Neural cell (in vitro differentiated cells): ENCODE measurements around the gene C1QTNF9. TPM values are rescaled to one million over a fixed set of nuclear protein-coding genes. Genes with fewer than 3 reads are reported as not detected.

ENCODE experiments used
- H2AFZ ChIP-seq: fragments of 200-600, 300-800 bp; sonication (generic), shearing (Covaris generic); 2 replicates; pipeline ENCODE4 v1.6.0; 2014; ENCODE audit warnings: low read depth, mild to moderate bottlenecking, antibody characterized with exemption, low read length, moderate library complexity
- H3F3A ChIP-seq: fragments of 200-600 bp; shearing (Covaris generic); 2 replicates; pipeline ENCODE4 v1.6.1; 2016; ENCODE audit warnings: mild to moderate bottlenecking, moderate library complexity, mixed read lengths, antibody characterized with exemption, low read length; ENCODE audit not compliant: insufficient read depth, poor library complexity, severe bottlenecking
- H3K27ac ChIP-seq: fragments of 200-600, 300-800 bp; sonication (generic), shearing (Covaris generic); 2 replicates; pipeline ENCODE4 v1.5.1; 2014; ENCODE audit warnings: mild to moderate bottlenecking, low read length, moderate library complexity
- H3K27me3 ChIP-seq: fragments of 300-800, 200-600 bp; sonication (generic), shearing (Covaris generic); 2 replicates; pipeline ENCODE4 v1.6.0; 2014; ENCODE audit warnings: mild to moderate bottlenecking, low read depth, low read length, moderate library complexity; ENCODE audit not compliant: insufficient read depth
- H3K36me3 ChIP-seq: fragments of 300-800, 200-600 bp; sonication (generic), shearing (Covaris generic); 2 replicates; pipeline ENCODE4 v1.5.1; 2014; ENCODE audit warnings: mild to moderate bottlenecking, antibody characterized with exemption, low read length, moderate library complexity; ENCODE audit not compliant: insufficient read depth
- H3K4me2 ChIP-seq: fragments of 300-800, 200-600 bp; sonication (generic), shearing (Covaris generic); 2 replicates; pipeline ENCODE4 v1.6.0; 2014; ENCODE audit warnings: mild to moderate bottlenecking, low read length
- H3K4me3 ChIP-seq: fragments of 300-800, 200-600 bp; sonication (generic), shearing (Covaris generic); 2 replicates; pipeline ENCODE4 v1.5.1; 2014; ENCODE audit warnings: mild to moderate bottlenecking, low read length, moderate library complexity
- H3K79me2 ChIP-seq: fragments of 200-600 bp; shearing (Covaris generic); replicated peaks from 2 replicates; pipeline ENCODE4 v1.6.0; 2014; ENCODE audit warnings: mild to moderate bottlenecking, low read length, moderate library complexity; ENCODE audit not compliant: insufficient read depth
- H3K9ac ChIP-seq: fragments of 300-800, 200-600 bp; sonication (generic), shearing (Covaris generic); 2 replicates; pipeline ENCODE4 v1.6.1; 2016; ENCODE audit warnings: mild to moderate bottlenecking, low read length, mixed read lengths
- H3K9me2 ChIP-seq: fragments of 200-600 bp; shearing (Covaris generic); 2 replicates; pipeline ENCODE4 v1.6.1; 2016; ENCODE audit warnings: mild to moderate bottlenecking, low read length, mixed read lengths; ENCODE audit not compliant: insufficient read depth
- H3K9me3 ChIP-seq: fragments of 200-600, 300-800 bp; sonication (generic), shearing (Covaris generic); 2 replicates; pipeline ENCODE4 v1.6.1; 2016; ENCODE audit warnings: mild to moderate bottlenecking, mixed run types, low read length, moderate library complexity, mixed read lengths
- H4K20me1 ChIP-seq: fragments of 200-600 bp; shearing (Covaris generic); 2 replicates; pipeline ENCODE4 v1.6.1; 2016; ENCODE audit warnings: mild to moderate bottlenecking, mixed run types; ENCODE audit not compliant: insufficient read depth
- EP300 ChIP-seq: fragments of 450-650 bp; conservative IDR thresholded peaks from 2 replicates; pipeline ENCODE4 v1.6.1; 2014; ENCODE audit warnings: antibody characterized with exemption, mild to moderate bottlenecking, moderate library complexity; ENCODE audit not compliant: poor library complexity, severe bottlenecking
- EZH2 ChIP-seq: fragments of 200-600, 300-800 bp; shearing (Covaris generic), sonication (generic); IDR thresholded peaks from 2 replicates; pipeline ENCODE4 v1.6.1; 2014; ENCODE audit warnings: antibody characterized with exemption, low read length, borderline replicate concordance, mild to moderate bottlenecking; ENCODE audit not compliant: insufficient read depth, poor library complexity, severe bottlenecking
- MXI1 ChIP-seq: fragments of 450-650 bp; conservative IDR thresholded peaks from 2 replicates; pipeline ENCODE4 v1.6.1; 2014; ENCODE audit warnings: antibody characterized with exemption, mild to moderate bottlenecking; ENCODE audit not compliant: poor library complexity, severe bottlenecking
- POLR2AphosphoS5 ChIP-seq: IDR thresholded peaks from 2 replicates; pipeline ENCODE4 v1.6.1; 2012
- RAD21 ChIP-seq: fragments of 450-650 bp; conservative IDR thresholded peaks from 2 replicates; pipeline ENCODE4 v1.6.1; 2014; ENCODE audit warnings: antibody characterized with exemption, mild to moderate bottlenecking, moderate library complexity
- SMC3 ChIP-seq: fragments of 450-650 bp; conservative IDR thresholded peaks from 2 replicates; pipeline ENCODE4 v1.6.1; 2014; ENCODE audit warnings: antibody characterized with exemption, mild to moderate bottlenecking, moderate library complexity; ENCODE audit not compliant: poor library complexity
- TAF1 ChIP-seq: IDR thresholded peaks from 2 replicates; pipeline ENCODE4 v1.6.1; 2012; ENCODE audit warnings: low read depth
- polyA plus RNA-seq: library from polyadenylated mRNA; depleted of rRNA; stranded (reverse); fragments of >200 nt; gene quantifications from 2 replicates; pipeline ENCODE4 v1.2.3, GENCODE V29; 2014
- TF ChIP-seq, protein P1 (sequence below): fragments of 450-650 bp; IDR thresholded peaks from 2 replicates; pipeline ENCODE4 v1.5.1; 2014; ENCODE audit warnings: antibody characterized with exemption, mild to moderate bottlenecking, moderate library complexity; ENCODE audit not compliant: poor library complexity, severe bottlenecking
- TF ChIP-seq, protein P2 (sequence below): IDR thresholded peaks from 2 replicates; pipeline ENCODE4 v1.6.1; 2012; ENCODE audit warnings: borderline replicate concordance

Gene C1QTNF9
- polyA plus RNA-seq, 1 donor from 2014 or later: not detected

DNA sequence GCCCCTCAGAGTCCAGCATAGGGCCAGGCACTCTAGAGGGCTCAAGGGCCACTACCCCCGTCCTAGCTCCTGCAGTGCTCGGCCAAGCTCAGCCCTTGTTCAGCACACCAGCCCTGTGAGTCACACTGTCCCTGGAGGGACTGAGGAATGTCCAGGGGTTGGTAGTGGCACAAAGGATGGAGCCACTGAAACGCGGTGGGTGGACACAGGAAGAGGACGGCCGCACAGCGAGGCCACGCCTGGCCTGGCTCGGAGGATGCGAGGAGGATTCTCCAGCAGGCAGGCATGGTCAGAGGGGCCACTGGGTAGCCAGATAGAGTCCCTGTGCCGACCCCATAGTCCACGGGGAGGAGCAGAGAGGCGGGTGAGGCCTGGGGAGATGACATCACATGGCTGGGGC, 45.7 kb downstream of the C1QTNF9 start:
- Histone ChIP-seq H3K9me3 (no peaks in the 10 kb centered on the region), H3K9ac (no peak overlapping the region), H3K27me3 (no peaks in the 10 kb centered on the region), H3F3A (no peaks in the 10 kb centered on the region), H2AFZ (no peak overlapping the region), H3K36me3 (no peaks in the 10 kb centered on the region), H4K20me1 (no peaks in the 10 kb centered on the region), H3K4me2 (no peak overlapping the region), H3K79me2 (no peaks in the 10 kb centered on the region), H3K9me2 (no peaks in the 10 kb centered on the region), H3K27ac (no peak overlapping the region), H3K4me3 (no peak overlapping the region)
- TF ChIP-seq POLR2AphosphoS5 (no peak), SMC3 (no peak), EZH2 (no peak), EP300 (no peak), RAD21 (no peak), TAF1 (no peak), MXI1 (no peak)
- TF ChIP-seq, protein P1, sequence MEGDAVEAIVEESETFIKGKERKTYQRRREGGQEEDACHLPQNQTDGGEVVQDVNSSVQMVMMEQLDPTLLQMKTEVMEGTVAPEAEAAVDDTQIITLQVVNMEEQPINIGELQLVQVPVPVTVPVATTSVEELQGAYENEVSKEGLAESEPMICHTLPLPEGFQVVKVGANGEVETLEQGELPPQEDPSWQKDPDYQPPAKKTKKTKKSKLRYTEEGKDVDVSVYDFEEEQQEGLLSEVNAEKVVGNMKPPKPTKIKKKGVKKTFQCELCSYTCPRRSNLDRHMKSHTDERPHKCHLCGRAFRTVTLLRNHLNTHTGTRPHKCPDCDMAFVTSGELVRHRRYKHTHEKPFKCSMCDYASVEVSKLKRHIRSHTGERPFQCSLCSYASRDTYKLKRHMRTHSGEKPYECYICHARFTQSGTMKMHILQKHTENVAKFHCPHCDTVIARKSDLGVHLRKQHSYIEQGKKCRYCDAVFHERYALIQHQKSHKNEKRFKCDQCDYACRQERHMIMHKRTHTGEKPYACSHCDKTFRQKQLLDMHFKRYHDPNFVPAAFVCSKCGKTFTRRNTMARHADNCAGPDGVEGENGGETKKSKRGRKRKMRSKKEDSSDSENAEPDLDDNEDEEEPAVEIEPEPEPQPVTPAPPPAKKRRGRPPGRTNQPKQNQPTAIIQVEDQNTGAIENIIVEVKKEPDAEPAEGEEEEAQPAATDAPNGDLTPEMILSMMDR: no peak
- TF ChIP-seq, protein P2, sequence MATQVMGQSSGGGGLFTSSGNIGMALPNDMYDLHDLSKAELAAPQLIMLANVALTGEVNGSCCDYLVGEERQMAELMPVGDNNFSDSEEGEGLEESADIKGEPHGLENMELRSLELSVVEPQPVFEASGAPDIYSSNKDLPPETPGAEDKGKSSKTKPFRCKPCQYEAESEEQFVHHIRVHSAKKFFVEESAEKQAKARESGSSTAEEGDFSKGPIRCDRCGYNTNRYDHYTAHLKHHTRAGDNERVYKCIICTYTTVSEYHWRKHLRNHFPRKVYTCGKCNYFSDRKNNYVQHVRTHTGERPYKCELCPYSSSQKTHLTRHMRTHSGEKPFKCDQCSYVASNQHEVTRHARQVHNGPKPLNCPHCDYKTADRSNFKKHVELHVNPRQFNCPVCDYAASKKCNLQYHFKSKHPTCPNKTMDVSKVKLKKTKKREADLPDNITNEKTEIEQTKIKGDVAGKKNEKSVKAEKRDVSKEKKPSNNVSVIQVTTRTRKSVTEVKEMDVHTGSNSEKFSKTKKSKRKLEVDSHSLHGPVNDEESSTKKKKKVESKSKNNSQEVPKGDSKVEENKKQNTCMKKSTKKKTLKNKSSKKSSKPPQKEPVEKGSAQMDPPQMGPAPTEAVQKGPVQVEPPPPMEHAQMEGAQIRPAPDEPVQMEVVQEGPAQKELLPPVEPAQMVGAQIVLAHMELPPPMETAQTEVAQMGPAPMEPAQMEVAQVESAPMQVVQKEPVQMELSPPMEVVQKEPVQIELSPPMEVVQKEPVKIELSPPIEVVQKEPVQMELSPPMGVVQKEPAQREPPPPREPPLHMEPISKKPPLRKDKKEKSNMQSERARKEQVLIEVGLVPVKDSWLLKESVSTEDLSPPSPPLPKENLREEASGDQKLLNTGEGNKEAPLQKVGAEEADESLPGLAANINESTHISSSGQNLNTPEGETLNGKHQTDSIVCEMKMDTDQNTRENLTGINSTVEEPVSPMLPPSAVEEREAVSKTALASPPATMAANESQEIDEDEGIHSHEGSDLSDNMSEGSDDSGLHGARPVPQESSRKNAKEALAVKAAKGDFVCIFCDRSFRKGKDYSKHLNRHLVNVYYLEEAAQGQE: no peak

DNA sequence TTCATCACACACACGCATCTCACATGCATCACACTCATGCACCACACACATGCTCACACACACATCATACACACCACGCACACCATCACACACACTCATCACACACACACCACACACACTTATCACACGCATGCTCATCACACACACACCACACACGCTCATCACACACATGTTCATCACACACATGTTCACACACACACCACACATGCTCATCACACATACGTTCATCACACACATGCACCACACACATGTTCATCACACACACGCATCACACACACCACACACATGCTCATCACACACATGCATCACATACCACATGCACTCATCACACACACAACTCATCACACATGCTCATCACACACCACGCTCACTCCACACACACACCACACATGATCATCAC, 46.9 kb downstream of the C1QTNF9 start:
- no peak overlapping the region for H3K27ac ChIP-seq
- H3K36me3 ChIP-seq: no peaks in the 10 kb centered on the region
- H3K27me3 ChIP-seq: no peaks in the 10 kb centered on the region
- no peak overlapping the region for H3K9ac ChIP-seq
- H3F3A ChIP-seq: no peaks in the 10 kb centered on the region
- H3K79me2 ChIP-seq: no peaks in the 10 kb centered on the region
- H2AFZ ChIP-seq: no peak overlapping the region
- H4K20me1 ChIP-seq: no peaks in the 10 kb centered on the region
- H3K4me2 ChIP-seq: no peak overlapping the region
- H3K4me3 ChIP-seq: no peak overlapping the region
- no peak for TF ChIP-seq SMC3
- TF ChIP-seq POLR2AphosphoS5: no peak
- no peak for TF ChIP-seq RAD21
- no peak for TF ChIP-seq EZH2
- TF ChIP-seq, protein P1: no peak
- TF ChIP-seq, protein P2: no peak
- no peak for TF ChIP-seq TAF1
- TF ChIP-seq MXI1: no peak
- TF ChIP-seq EP300: no peak
- H3K9me2 ChIP-seq: no peaks in the 10 kb centered on the region
- H3K9me3 ChIP-seq: no peaks in the 10 kb centered on the region
